HG02840 (cell line): Measurements from ENCODE around the gene LCORL.
A peak's percentile ranks its signal among the peaks of the same experiment; 100 is the strongest.
"Not testable (repeated sequence)": the region's sequence is repeated elsewhere in the genome, so short reads cannot be mapped to it uniquely, and the experiment has no call there.

Experiments used
- ATAC-seq: cut with Tn5 transposase; IDR thresholded peaks from one replicate; pipeline ENCODE4 v1.9.1; 2021; ENCODE audit warnings: mild to moderate bottlenecking, moderate library complexity, moderate number of reproducible peaks; ENCODE audit not compliant: unreplicated experiment, low FRiP score

LCORL gene

DNA sequence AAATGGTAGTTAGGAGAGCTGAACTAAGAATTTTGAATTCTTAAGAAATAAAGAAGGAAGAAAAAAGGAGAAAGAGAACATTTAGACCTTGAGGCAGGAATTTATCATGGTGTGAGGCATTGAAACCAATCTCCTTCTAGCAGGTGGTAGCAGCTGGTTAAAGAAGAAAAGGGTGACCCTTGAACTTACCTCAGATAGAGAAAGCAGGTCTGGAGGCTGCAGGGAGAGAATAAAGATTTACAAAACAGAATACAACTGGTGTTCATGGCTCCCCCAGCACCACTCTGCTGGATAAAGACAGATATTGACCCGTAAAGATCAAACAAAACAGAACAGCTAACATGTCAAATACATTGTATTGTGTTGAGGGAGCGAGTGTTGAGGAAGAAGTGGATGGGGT lies 154.7 kb downstream of the LCORL start:
- ATAC-seq: no peak

- ATAC-seq: no peak
Observed at GRCh38 chr4:17865866-17866363, 155.6 kb downstream of the LCORL start.

DNA sequence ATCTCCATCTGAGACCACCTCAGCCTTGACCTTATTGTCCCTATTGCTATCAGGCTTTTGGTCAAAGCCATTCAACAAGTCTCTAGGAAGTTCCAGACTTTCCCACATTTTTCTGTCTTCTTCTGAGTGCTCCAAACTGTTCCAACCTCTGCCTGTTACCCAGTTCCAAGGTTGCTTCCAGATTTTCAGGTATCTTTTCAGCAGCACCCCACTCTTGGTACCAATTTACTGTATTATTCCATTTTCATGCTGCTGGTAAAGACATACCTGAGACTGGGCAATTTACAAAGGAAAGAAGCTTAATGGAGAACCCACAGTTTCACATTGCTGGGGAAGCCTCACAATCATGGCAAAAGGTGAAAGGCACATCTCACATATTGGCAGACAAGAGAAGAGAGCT lies 159.6 kb downstream of the LCORL start:
- ATAC-seq: not testable (repeated sequence)

- no peak for ATAC-seq
Observed at GRCh38 chr4:17859793-17860406, 161.7 kb downstream of the LCORL start.

- ATAC-seq: no peak
Observed at GRCh38 chr4:17854036-17854435, 167.5 kb downstream of the LCORL start.

- ATAC-seq: no peak
Observed at GRCh38 chr4:17851959-17852358, 169.6 kb downstream of the LCORL start.

- ATAC-seq: not testable (repeated sequence)
Observed at GRCh38 chr4:17850295-17850694, 171.3 kb downstream of the LCORL start.

DNA sequence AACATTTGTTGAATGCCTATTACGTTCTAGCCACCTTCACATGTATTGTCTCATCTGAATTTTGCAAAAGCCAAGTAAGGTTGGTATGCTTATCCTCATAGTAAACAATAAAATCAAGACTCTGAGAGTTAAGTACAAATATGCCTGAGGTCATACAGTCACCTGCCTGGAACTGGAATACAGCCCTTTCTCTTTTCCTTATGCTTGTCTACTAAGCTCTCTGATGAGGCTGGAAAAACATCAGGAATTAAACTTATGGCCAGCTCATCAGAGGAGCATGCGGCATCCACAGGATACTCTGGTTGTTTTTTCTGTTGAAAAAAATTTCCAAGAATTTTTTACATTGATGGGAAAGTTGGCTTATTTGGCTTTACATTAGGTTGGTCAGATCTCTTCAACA lies 175.3 kb downstream of the LCORL start:
- ATAC-seq: no peak

GRCh38 chr4:17823871-17824669 lies 197.5 kb downstream of the LCORL start:
- no peak for ATAC-seq

- peak; percentile 66 for ATAC-seq
Observed at GRCh38 chr4:17817027-17817426, 204.5 kb downstream of the LCORL start.

DNA sequence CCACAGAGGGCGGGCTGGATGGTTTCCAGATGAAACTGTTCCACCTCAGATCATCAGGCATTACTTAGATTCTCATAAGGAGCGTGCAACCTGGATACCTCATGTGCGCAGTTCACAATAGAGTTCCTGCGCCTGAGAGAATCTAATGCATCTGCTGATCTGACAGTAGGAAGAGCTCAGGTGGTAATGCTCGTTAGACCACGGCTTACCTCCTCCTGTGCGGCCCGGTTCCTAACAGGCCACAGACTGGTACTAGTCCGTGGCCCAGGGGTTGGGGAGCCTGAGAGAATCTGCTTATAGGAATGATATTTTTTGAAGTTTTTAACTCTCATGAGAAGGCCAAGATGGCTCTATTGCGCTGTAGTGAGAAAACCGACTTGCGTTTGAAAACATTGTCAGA lies 205.4 kb downstream of the LCORL start:
- no peak for ATAC-seq

GRCh38 chr4:17814140-17814539 lies 207.4 kb downstream of the LCORL start:
- no peak for ATAC-seq

- ATAC-seq: no peak
Observed at GRCh38 chr4:17812801-17813200, 208.8 kb downstream of the LCORL start.

GRCh38 chr4:17812125-17812524 lies 209.4 kb downstream of the LCORL start:
- ATAC-seq: no peak

- peak; percentile 38 for ATAC-seq
Observed at GRCh38 chr4:17811078-17811603, 210.4 kb downstream of the LCORL start.

DNA sequence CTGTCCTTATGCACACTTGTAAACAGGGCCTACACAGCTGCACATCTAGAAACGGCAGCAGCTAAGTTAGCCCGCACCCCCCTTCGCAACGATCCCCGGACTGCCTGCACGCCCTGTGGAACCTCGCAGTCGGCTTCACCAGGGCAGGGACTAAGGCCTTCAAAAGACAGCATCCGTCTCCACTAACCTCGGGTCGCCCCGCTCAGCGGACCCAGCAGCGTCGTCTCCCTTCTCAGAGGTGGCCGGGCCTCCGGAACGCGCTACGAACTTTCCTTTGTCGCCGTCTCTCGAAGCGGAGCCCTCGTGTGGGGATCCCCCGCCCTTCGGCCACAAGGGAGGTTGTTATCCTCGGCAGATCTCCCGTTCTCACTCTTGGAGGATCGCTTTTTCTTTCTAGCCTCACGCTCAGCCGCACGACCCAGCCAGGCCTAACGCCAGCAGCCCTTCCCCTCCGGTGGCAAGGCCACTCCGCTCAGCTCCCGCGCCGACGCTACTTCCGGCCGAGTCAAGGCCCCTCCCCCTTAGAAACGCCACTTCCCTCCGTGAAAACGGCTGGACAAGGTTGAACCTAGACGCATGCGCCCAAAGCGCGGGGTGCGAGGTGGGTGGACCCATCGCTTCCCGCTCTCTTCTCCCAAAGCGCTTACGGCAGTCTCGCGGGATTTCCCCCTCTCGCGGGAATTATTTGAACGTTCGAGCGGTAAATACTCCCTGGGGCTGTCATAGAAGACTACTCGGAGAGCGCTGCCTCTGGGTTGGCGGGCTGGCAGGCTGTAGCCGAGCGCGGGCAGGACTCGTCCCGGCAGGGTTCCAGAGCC lies 211.1 kb downstream of the LCORL start, which contains the start of the genes DCAF16 and NCAPG:
Gene DCAF16 (minus strand): TSS at position 498 of the 818 bp plus-strand sequence. CDS start 6,616 bp downstream, outside the sequence.
Gene NCAPG (plus strand): TSS at position 720 of the 818 bp plus-strand sequence. CDS start 99 bp downstream, outside the sequence.
- ATAC-seq: peak; percentile 90

GRCh38 chr4:17809667-17810066 lies 211.9 kb downstream of the LCORL start:
- no peak for ATAC-seq

DNA sequence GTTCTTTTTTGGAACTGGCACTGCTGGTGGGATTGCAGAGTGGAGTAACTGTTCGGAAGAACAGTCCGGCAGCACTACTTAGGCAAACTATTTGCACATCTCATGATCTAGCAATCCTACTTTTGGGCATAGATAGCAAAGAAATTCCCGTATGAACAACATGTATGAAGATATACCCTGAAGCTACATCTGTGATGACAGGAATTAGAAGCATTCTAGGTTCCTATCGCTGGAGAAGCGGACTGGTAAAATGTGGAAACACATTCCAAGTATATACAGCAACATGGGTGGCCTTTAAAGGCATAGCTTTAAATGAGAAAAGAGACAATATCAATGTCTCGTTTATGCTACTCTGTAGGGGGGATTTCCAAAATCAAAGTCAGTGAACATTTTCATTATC lies 214.1 kb downstream of the LCORL start:
- ATAC-seq: no peak

- ATAC-seq: no peak
Observed at GRCh38 chr4:17805580-17806155, 215.9 kb downstream of the LCORL start.

GRCh38 chr4:17797808-17798207 lies 223.7 kb downstream of the LCORL start:
- ATAC-seq: no peak
